SK-N-SH treated with all-trans-retinoic acid at 6 μM for 48 hours (cell line): Measurements from ENCODE around the gene DPEP1.

ENCODE experiments used
- ARNTL ChIP-seq: fragments of 450-650 bp; formaldehyde crosslinking; IDR thresholded peaks from 2 replicates; pipeline ENCODE4 v1.5.0; 2020; ENCODE audit warnings: low read depth, mild to moderate bottlenecking, moderate library complexity, borderline replicate concordance
- BACH2 ChIP-seq: fragments of 250-450 bp; sonication (Bioruptor Pico); IDR thresholded peaks from 2 replicates; pipeline ENCODE4 v1.9.0; 2021; ENCODE audit warnings: mild to moderate bottlenecking, borderline replicate concordance
- ISL1 ChIP-seq: fragments of 250-450 bp; sonication (Bioruptor Pico); IDR thresholded peaks from 2 replicates; pipeline ENCODE4 v2.1.2; 2022; ENCODE audit warnings: mild to moderate bottlenecking, moderate library complexity
- RARB ChIP-seq: fragments of 250-450 bp; sonication (Bioruptor Pico); IDR thresholded peaks from 2 replicates; pipeline ENCODE4 v1.8.0; 2021; ENCODE audit warnings: mild to moderate bottlenecking, moderate library complexity
- SNAI2 ChIP-seq: fragments of 250-450 bp; sonication (Bioruptor Pico); IDR thresholded peaks from 2 replicates; pipeline ENCODE4 v1.5.0; 2020; ENCODE audit warnings: mild to moderate bottlenecking, moderate library complexity
- ZC3H10 ChIP-seq: fragments of 250-450 bp; sonication (Bioruptor Pico); IDR thresholded peaks from 2 replicates; pipeline ENCODE4 v1.5.1; 2021; ENCODE audit warnings: mild to moderate bottlenecking, moderate library complexity
- ZFP3 ChIP-seq: fragments of 250-450 bp; sonication (Bioruptor Pico); IDR thresholded peaks from 2 replicates; pipeline ENCODE4 v1.5.0; 2020; ENCODE audit warnings: mild to moderate bottlenecking, moderate library complexity
- ZNF70 ChIP-seq: fragments of 450-650 bp; formaldehyde crosslinking; IDR thresholded peaks from 2 replicates; pipeline ENCODE4 v1.5.0; 2020; ENCODE audit warnings: mild to moderate bottlenecking, moderate library complexity
- ZNF8 ChIP-seq: fragments of 450-650 bp; formaldehyde crosslinking; IDR thresholded peaks from 2 replicates; pipeline ENCODE4 v1.5.0; 2020; ENCODE audit warnings: mild to moderate bottlenecking, moderate library complexity
- TF ChIP-seq, protein P1 (sequence below): fragments of 250-450 bp; sonication (Bioruptor Pico); IDR thresholded peaks from 2 replicates; pipeline ENCODE4 v1.5.0; 2020; ENCODE audit warnings: mild to moderate bottlenecking, moderate library complexity
- TF ChIP-seq, protein P2 (sequence below): fragments of 250-450 bp; sonication (Bioruptor Pico); IDR thresholded peaks from 2 replicates; pipeline ENCODE4 v1.5.1; 2020; ENCODE audit warnings: low read depth, mild to moderate bottlenecking, moderate library complexity

DNA sequence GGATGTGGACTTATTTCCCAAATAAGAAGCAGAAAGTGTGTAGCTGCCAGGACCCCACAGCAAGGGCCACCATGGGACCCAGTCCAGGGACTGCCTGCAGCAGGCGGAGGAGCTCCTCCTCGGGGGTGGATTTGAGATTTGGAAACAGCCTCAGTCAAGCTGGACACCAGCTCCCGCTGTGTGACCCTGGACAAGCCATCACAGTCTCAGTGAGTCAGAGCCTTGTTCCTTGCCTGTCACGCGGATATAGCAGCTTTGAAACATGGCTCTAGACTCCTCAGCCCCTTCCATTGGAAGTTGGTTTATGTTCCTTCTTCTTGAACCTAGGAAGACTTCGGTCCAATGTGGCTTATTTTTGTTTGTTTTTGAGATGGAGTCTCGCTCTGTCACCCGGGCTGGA lies 12.5 kb upstream of the DPEP1 start:
- TF ChIP-seq, protein P1, sequence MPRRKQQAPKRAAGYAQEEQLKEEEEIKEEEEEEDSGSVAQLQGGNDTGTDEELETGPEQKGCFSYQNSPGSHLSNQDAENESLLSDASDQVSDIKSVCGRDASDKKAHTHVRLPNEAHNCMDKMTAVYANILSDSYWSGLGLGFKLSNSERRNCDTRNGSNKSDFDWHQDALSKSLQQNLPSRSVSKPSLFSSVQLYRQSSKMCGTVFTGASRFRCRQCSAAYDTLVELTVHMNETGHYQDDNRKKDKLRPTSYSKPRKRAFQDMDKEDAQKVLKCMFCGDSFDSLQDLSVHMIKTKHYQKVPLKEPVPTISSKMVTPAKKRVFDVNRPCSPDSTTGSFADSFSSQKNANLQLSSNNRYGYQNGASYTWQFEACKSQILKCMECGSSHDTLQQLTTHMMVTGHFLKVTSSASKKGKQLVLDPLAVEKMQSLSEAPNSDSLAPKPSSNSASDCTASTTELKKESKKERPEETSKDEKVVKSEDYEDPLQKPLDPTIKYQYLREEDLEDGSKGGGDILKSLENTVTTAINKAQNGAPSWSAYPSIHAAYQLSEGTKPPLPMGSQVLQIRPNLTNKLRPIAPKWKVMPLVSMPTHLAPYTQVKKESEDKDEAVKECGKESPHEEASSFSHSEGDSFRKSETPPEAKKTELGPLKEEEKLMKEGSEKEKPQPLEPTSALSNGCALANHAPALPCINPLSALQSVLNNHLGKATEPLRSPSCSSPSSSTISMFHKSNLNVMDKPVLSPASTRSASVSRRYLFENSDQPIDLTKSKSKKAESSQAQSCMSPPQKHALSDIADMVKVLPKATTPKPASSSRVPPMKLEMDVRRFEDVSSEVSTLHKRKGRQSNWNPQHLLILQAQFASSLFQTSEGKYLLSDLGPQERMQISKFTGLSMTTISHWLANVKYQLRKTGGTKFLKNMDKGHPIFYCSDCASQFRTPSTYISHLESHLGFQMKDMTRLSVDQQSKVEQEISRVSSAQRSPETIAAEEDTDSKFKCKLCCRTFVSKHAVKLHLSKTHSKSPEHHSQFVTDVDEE (CRISPR knock-in tag): no peak
- TF ChIP-seq BACH2 (CRISPR knock-in tag) (no peak), ZNF70 (CRISPR knock-in tag) (no peak), ZFP3 (CRISPR knock-in tag) (no peak), ZNF8 (CRISPR knock-in tag) (no peak), SNAI2 (CRISPR knock-in tag) (no peak), ISL1 (CRISPR knock-in tag) (no peak), ARNTL (no peak), RARB (CRISPR knock-in tag) (no peak), ZC3H10 (CRISPR knock-in tag) (no peak)
- TF ChIP-seq, protein P2, sequence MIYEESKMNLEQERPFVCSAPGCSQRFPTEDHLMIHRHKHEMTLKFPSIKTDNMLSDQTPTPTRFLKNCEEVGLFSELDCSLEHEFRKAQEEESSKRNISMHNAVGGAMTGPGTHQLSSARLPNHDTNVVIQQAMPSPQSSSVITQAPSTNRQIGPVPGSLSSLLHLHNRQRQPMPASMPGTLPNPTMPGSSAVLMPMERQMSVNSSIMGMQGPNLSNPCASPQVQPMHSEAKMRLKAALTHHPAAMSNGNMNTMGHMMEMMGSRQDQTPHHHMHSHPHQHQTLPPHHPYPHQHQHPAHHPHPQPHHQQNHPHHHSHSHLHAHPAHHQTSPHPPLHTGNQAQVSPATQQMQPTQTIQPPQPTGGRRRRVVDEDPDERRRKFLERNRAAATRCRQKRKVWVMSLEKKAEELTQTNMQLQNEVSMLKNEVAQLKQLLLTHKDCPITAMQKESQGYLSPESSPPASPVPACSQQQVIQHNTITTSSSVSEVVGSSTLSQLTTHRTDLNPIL (CRISPR knock-in tag): no peak
